Stimulated activated CD8-positive, alpha-beta memory T cell treated with anti-CD3 and anti-CD28 coated beads, Interleukin-7, amount 100 ng/mL, for 4 hours (primary cell): Measurements from ENCODE around the gene EIF1.
A peak's percentile ranks its signal among the peaks of the same experiment; 100 is the strongest.
"Not testable (repeated sequence)": the region's sequence is repeated elsewhere in the genome, so short reads cannot be mapped to it uniquely, and the experiment has no call there.

Experiments used
- DNase-seq, 2 donors: peaks; one replicate each; pipeline ENCODE4 v3.0.0-alpha.2; 2020; ENCODE audit warnings: low read depth in 2 of 2

Gene EIF1

DNA sequence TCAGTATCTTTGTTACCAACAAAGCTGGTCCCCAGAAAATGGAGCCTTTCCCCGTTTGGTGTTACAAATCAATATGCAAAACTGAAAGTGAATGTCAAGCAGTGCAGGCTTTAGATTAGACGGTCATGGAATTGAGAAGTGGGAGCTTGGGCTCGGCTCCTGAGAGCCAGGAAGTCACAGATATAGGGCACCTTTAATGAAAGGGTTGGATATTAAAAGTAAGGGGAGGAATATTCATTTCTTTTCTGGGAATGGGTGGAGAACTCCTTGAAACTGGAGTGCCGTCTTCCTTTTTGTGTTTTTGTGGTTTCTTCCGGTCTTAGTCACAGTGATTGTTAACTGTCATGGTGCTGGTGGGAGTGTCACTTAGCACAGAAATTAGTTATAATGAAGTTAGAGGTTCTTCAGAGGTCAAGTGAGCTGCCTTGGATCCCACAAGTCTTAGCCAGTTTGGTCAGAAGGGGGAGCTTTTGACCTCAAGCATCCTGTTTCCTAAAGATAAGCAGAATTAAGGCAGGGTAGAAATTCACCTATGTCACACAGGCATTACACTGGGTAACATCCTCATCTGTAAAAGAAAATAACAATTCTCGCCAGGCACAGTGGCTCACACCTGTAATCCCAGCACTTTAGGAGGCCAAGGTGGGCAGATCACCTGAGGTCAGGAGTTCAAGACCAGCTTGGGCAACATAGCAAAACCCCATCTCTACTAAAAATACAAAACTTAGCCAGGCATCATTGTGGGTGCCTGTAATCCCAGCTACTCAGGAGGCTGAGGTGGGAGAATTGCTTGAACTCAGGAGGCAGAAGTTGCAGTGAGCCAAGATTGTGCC, 9.6 kb upstream of the EIF1 start:
- peak; percentile 34 to 58 for DNase-seq

- DNase-seq = no peak
Measured at GRCh38 chr17:41679740-41680425, 8.8 kb upstream of the EIF1 start.

DNA sequence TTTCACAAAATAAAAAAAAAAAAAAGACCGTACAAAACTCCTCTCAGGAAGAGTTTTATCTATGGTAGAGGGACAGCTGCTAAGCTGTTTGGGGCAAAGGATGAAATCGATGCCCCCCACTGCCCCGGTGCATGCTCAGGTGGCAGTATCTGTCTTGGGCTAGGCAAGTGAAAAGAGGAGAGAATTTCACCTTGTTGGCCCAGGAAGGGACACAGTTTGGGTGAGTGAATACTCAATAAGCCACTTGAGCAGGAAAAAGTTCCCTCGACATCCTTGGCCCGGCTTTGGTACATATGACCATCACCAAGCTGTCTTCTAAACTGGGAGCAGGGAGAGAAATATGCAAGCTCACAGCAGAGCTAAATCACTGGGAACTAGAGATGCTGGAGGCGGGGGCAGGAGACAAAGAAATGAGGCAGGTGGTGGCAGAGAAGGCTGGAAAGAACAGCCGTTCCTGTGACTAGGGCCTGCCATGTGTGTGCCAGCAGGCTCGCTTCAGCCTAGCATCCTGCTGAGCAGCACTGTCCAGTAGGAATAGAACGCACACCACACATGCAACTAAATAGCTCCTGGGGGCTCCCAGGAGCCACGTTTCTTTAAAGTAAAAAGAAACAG, 8.2 kb upstream of the EIF1 start:
- no peak for DNase-seq

- no peak for DNase-seq
Measured at GRCh38 chr17:41681776-41682175, 6.9 kb upstream of the EIF1 start.

- DNase-seq = no peak
Measured at GRCh38 chr17:41682631-41683030, 6.1 kb upstream of the EIF1 start.

DNA sequence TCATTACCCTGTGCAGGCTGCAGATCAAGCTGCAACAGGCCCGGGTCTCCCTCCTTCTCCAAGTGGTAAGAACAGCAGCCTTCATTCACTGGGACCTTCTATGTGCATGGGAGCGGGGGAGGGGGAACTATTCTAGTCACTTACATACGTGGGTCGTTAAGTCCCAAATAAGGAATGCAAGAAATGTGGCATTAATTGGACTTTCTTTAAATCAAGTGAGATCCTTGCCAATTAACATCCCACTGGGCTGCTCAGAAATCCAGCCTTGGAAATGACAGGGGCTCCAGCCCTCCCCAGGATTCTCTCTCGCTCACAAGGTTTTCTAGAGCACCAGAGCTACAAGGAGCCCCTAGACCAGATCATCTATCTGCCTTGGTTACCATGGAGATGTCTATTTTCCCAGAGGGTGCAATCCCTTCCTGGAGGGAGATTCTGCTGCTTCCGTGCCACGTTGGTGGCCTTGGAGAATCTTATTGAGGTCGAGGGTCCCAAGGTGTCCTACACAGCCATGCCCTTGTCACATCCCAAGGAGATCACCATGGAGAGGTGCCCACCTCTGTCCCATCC, 5.2 kb upstream of the EIF1 start:
- DNase-seq = no peak

GRCh38 chr17:41684035-41684434, 4.7 kb upstream of the EIF1 start:
- DNase-seq = no peak

DNA sequence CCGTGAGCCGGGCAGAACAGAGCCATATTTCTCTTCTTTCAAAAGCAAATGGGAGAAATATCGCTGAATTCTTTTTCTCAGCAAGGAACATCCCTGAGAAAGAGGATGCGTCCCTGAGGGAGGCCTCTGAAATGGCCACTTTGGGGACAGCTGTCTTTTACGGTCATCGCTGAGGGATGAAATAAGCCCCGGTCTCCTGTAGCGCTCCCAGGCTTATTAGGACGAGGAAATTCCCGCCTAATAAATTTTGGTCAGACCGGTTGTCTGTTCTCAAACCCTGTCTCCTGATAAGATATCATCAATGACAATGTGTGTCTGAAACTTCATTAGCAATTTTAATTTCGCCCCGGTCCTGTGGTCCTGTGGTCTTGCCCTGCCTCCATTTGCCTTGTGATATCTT, 2.9 kb upstream of the EIF1 start:
- not testable (repeated sequence) for DNase-seq

GRCh38 chr17:41686281-41686680, 2.4 kb upstream of the EIF1 start:
- no peak for DNase-seq

DNA sequence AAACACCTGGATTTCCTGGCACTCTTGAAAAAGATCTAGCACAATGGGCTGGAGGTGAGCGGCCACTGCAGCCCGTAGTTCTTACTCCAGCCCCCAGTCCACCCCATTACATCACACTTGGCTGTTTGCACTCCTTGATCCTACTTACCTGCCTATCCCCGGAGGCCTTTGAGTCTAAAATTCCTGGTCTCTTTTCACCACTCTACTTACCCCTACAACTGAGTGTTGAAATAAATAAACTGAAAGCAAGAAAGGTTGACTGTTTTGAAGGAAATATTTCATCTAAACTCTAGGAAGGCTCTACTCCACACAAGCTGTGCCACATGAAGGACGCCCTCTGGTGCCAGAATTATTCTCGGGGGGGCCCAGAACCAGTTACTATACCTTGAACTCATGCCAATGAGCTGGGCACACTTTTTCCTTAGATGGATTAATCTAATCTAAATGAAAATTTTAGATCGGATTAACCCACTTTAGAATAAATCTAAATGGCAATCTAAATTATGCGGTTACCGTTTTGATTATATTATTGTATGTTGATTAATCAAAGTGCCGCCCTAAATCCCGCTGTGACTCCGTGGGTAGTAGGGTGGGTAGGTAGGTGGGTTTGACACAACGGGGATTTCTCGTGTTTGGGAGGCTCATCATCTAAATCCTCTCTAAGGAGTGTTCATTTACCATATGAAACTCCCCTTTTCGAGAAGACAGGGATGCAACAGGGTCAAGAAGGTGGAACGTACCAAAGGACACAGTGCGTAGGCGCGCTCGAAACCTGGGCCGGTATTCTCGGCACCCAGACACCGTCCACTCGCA, 651 bp upstream of the EIF1 start:
- peak; percentile 53 to 58 for DNase-seq

DNA sequence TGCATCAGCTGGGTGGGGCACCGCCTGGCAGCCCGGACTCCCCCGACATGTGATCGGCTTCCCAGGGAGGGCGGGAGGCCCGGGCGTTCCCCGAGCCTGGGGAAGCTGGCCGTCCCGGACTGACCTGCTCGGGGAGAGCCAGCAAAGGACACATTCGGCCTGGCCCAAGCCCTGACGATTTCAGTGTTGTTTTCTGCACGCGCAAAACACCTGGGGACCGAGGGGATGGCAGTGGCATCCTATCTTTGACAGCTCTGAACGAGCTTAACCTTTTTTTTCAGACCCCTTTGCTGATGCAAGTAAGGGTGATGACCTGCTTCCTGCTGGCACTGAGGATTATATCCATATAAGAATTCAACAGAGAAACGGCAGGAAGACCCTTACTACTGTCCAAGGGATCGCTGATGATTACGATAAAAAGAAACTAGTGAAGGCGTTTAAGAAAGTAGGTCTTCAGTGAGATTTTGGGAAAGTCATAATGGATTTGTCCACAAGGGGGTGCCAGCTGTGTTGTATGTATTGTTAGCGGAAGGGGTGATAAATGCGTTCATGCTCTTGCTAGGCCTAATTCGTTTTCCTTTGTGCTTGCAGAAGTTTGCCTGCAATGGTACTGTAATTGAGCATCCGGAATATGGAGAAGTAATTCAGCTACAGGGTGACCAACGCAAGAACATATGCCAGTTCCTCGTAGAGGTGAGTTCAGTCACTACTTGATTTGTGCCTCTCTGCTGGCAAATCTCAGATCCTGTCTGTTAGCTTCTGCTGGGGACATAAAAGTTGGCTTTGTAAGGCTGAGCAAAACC, 1.0 kb downstream of the EIF1 start:
- DNase-seq = peak in 1 of 2 donors; percentile 53

GRCh38 chr17:41690497-41690896, 1.8 kb downstream of the EIF1 start:
- DNase-seq = no peak

DNA sequence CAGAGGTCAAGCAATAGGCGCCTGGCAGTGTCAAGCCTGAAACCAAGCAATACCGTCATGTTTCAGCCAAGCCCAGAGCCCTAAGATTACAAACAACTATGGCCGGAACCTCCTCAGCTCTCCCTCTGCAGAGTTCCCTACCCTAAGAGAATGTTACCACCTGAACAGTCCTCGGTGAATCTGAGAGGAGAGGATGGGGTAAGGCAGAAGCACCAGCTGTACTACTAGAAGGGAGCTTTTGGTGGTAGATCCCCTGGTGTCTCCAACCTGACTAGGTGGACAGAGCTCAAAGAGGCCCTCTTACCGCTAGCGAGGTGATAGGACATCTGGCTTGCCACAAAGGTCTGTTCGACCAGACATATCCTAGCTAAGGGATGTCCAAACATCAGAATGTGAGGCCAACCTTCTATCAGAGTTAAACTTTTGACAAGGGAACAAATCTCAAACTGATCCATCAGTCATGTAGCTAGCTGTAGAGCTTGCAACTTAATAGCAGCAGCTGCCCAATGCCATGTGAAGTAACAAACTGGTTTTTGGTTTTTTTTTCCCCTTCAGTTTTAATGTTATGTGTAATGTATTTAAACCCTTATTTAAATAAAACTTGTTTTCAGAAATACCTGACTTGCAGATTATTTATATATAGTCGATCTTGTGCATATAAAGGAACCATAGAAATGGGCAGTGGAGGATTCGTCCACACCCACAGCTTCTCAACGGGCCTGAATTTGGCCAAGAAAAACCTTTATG, 2.5 kb downstream of the EIF1 start:
- no peak for DNase-seq

DNA sequence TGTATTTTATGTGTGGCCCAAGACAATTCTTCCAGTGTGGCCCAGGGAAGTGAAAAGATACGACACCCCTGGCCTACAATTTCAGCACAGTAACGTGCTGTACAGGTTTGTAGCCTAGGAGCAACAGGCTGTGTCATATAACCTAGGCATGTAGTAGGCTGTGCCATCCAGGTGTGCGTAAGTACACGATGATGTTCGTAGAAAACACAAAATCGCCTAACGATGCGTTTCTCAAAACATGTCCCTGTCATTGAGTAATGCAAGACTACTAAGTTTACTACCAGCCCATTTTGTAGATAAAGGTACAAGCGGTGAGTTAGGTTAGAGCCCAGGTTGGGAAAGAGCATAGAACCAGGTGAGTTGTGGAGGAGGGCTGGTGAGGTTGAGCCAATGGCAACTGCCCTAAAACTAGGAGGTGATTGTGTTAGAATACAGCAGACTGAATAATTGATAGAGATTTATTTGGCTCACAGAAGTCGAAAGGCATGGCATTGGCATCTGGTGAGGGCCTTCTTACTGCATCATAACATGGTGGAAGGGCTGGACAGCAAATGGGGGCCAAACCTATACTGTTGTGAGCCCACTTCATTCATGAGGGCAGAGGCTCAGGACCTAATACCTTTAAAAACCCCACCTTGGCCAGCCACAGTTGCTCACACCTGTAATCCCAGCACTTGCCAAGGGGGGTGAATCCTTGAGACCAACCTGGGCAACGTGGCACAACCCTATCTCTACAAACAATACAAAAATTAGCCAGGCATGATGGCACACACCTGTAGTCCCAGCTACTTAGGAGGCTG, 4.2 kb downstream of the EIF1 start:
- DNase-seq = no peak

- no peak for DNase-seq
Measured at GRCh38 chr17:41695134-41695661, 6.5 kb downstream of the EIF1 start.

GRCh38 chr17:41695954-41696757, 7.5 kb downstream of the EIF1 start:
- DNase-seq = peak; percentile 52 to 66

DNA sequence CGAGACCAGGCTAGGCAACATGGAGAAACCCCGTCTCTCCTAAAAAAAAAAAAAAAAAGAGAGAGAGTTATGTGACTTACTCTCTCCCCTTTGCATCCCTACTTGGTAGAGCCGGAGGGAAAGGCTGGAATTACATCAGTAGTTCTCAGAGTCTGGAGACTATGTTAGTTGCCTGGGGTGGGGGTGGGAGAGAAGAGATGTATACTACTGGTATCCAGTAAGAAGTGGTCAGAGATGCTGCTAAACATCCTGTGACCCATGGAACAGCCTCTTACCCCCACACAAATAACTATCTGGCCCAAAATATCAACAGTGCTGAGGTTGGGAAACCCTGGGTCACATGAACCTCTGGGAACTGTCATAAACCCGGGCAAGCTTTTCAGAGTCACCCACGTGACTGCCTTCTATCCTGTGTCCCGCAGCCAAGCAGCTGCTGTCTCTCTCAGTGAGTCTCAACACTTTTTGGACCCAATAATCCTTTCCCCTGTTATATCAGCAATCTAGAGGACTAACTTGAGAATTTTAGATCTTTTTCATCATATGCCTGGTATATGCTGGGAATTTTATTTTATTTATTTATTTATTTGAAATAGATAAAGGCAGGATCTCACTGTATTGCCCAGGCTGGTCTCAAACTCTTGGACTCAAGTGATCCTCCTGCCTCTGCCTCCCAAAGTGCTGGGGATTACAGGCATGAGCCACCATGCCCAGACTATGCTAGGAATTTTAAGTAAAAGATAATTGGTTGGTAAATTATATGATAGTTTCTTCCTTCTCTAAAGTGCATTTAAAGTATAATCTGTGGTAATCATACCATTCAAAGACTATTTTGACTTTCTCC, 8.7 kb downstream of the EIF1 start:
- no peak for DNase-seq
